B cell (primary cell): ENCODE data around the gene LMNTD1. TPM values are rescaled to one million over a fixed set of nuclear protein-coding genes. Genes with fewer than 3 reads are reported as not detected.

ENCODE experiments used
- ATAC-seq: fragments of 200-7000 bp; cut with Tn5 transposase; one replicate; pipeline ENCODE4 v1.10.0; 2021; ENCODE audit warnings: low read depth, mild to moderate bottlenecking, moderate number of reproducible peaks, moderate library complexity
- CTCF ChIA-PET: fragments of 350-600 bp; sonication (Branson Sonifier 250); formaldehyde crosslinking; loops from one replicate; lab custom pipeline; 2021; ENCODE audit warnings: antibody characterized with exemption, inconsistent platforms; lab: Charles Lee
- POLR2A ChIA-PET: fragments of 350-600 bp; sonication (Branson Sonifier 250); formaldehyde crosslinking; loops from one replicate; lab custom pipeline; 2021; ENCODE audit warnings: antibody characterized with exemption; lab: Charles Lee
- DNase-seq: peaks from one replicate; pipeline ENCODE4 v3.0.0; 2013
- H2AFZ ChIP-seq: 2 replicates; pipeline ENCODE4 v1.6.1; 2012; ENCODE audit warnings: mild to moderate bottlenecking, low read depth, low read length; ENCODE audit not compliant: insufficient read depth, poor library complexity, severe bottlenecking
- H3K27ac ChIP-seq, 2 donors: 1 replicate in 1 of 2; 2 replicates in 1 of 2; pipeline ENCODE4 v1.5.1; 2012 to 2013; ENCODE audit warnings: low read length in 2 of 2, mild to moderate bottlenecking in 2 of 2, moderate library complexity in 1 of 2
- H3K27me3 ChIP-seq, 4 experiments: fragments of 200-600 bp in 1 of 4; sonication (generic) in 1 of 4; replicated peaks in 1 of 4; 1 replicate in 2 of 4; 2 replicates in 2 of 4; pipeline versions ENCODE4 v1.6.1 to v1.7.0; 2013 to 2016; ENCODE audit warnings: low read length in 3 of 4, mild to moderate bottlenecking in 2 of 4, mixed read lengths in 1 of 4, moderate library complexity in 1 of 4; ENCODE audit not compliant: insufficient read depth in 4 of 4, control insufficient read depth in 3 of 4; ENCODE audit errors: control extremely low read depth in 1 of 4
- H3K36me3 ChIP-seq, 2 experiments: replicated peaks in 1 of 2; 1 replicate in 1 of 2; 2 replicates in 1 of 2; pipeline versions ENCODE4 v1.6.1 to v1.7.1; 2013; ENCODE audit warnings: low read length in 1 of 2; ENCODE audit not compliant: insufficient read depth in 2 of 2, control insufficient read depth in 1 of 2; ENCODE audit errors: control extremely low read depth in 1 of 2, extremely low read depth in 1 of 2
- H3K4me1 ChIP-seq, 2 donors: fragments of 200-600 bp in 1 of 2; sonication (generic) in 1 of 2; 1 replicate in 1 of 2; 2 replicates in 1 of 2; pipeline versions ENCODE4 v1.5.1 to v1.6.1; 2013 to 2017; ENCODE audit warnings: low read length in 2 of 2; ENCODE audit not compliant: control insufficient read depth in 2 of 2, insufficient read depth in 2 of 2
- H3K4me2 ChIP-seq: replicated peaks from 2 replicates; pipeline ENCODE3; 2012; ENCODE audit warnings: mild to moderate bottlenecking, low read depth, low read length; ENCODE audit not compliant: poor library complexity, severe bottlenecking
- H3K4me3 ChIP-seq, 5 experiments: fragments of 200-600 bp in 1 of 5; sonication (generic) in 1 of 5; 1 replicate in 3 of 5; 2 replicates in 2 of 5; pipeline versions ENCODE4 v1.5.1 to v1.7.0; 2011 to 2016; ENCODE audit warnings: low read length in 4 of 5, mild to moderate bottlenecking in 4 of 5, low read depth in 2 of 5, control low read depth in 1 of 5, moderate library complexity in 1 of 5; ENCODE audit not compliant: insufficient read depth in 1 of 5; ENCODE audit errors: control extremely low read depth in 1 of 5, extremely low read depth in 1 of 5
- H3K79me2 ChIP-seq: fragments of 200-600 bp; sonication (generic); one replicate; pipeline ENCODE4 v1.6.0; 2016; ENCODE audit warnings: low read length; ENCODE audit not compliant: control insufficient read depth, insufficient read depth
- H3K9ac ChIP-seq: fragments of 200-600 bp; sonication (generic); 2 replicates; pipeline ENCODE4 v1.6.1; 2017; ENCODE audit warnings: mild to moderate bottlenecking, low read length, moderate library complexity
- H3K9me3 ChIP-seq, 3 donors: one replicate each; pipeline versions ENCODE4 v1.6.1 to v1.7.1; 2013; ENCODE audit warnings: low read length in 2 of 3; ENCODE audit not compliant: control insufficient read depth in 2 of 3, insufficient read depth in 1 of 3; ENCODE audit errors: control extremely low read depth in 1 of 3
- H4K20me1 ChIP-seq: 2 replicates; pipeline ENCODE4 v1.6.0; 2012; ENCODE audit warnings: mild to moderate bottlenecking, low read length; ENCODE audit not compliant: insufficient read depth, control insufficient read depth, poor library complexity, severe bottlenecking
- H3K27ac Mint-ChIP-seq: one replicate; pipeline ENCODE4 v1.8.0; 2021; ENCODE audit warnings: mixed read lengths
- H3K27me3 Mint-ChIP-seq: one replicate; pipeline ENCODE4 v1.8.0; 2021; ENCODE audit warnings: mixed read lengths
- H3K4me1 Mint-ChIP-seq: one replicate; pipeline ENCODE4 v1.8.0; 2021; ENCODE audit warnings: mixed read lengths
- H3K4me3 Mint-ChIP-seq: one replicate; pipeline ENCODE4 v1.8.0; 2021; ENCODE audit warnings: mixed read lengths
- H3K9me3 Mint-ChIP-seq: one replicate; pipeline ENCODE4 v1.8.0; 2022; ENCODE audit warnings: mixed read lengths; ENCODE audit not compliant: insufficient read depth
- EZH2 ChIP-seq: IDR thresholded peaks from 2 replicates; pipeline ENCODE4 v1.6.1; 2012; ENCODE audit warnings: borderline replicate concordance, low read depth, mild to moderate bottlenecking, moderate library complexity, low read length; ENCODE audit not compliant: insufficient read depth, poor library complexity, severe bottlenecking
- WGBS: methylation state at CpG from one replicate; pipeline ENCODE4 v1.1.5; 2013; ENCODE audit warnings: missing lambda C conversion rate; ENCODE audit not compliant: insufficient coverage; 5-methylcytosine and 5-hydroxymethylcytosine counted together
- intact Hi-C: fragments of 100-400 bp; cut with micrococcal nuclease; formaldehyde crosslinking; loops from one replicate; pipeline ENCODE4 v1.10.0; 2022
- polyA plus RNA-seq: library from polyadenylated mRNA; depleted of rRNA; stranded (reverse); fragments of >200 nt; gene quantifications from 2 replicates; pipeline ENCODE4 v1.2.3, GENCODE V29; 2012
- total RNA-seq, 2 donors: library from RNA; stranded (reverse); fragments of 120-200 nt in 1 of 2; gene quantifications; 1 replicate in 1 of 2; 2 replicates in 1 of 2; pipeline versions ENCODE4 v1.2.3 to v1.2.4, GENCODE V29; 2013 to 2022
- TF ChIP-seq, protein P1 (sequence below): fragments of 200-600 bp; IDR thresholded peaks from one replicate; pipeline ENCODE4 v1.8.0; 2022; ENCODE audit warnings: antibody characterized with exemption, mild to moderate bottlenecking

Gene LMNTD1
- total and polyA plus RNA-seq, 2 donors (not counting 1 experiment from before 2014, with no cell fraction given): not detected

DNA sequence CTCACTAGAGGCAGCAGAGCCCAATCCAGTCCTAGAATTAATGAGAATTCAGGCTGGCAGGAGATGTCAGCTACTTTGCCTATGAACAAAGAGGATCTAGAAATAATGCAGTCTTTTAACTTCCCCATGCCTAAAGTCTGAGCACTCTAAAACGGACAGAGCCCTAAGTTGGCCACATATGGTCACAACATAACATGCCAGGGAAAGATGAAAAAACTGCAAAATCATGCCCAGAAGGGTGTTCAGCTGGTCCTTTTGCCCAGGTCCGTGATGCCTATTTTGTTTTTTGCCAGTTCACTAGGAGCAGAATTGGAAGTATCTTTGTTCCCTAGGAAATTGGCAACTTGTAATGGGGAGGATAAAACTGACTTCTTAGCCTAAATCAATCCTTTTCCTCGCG lies 20.3 kb upstream of the LMNTD1 start:
- TF ChIP-seq, protein P1, sequence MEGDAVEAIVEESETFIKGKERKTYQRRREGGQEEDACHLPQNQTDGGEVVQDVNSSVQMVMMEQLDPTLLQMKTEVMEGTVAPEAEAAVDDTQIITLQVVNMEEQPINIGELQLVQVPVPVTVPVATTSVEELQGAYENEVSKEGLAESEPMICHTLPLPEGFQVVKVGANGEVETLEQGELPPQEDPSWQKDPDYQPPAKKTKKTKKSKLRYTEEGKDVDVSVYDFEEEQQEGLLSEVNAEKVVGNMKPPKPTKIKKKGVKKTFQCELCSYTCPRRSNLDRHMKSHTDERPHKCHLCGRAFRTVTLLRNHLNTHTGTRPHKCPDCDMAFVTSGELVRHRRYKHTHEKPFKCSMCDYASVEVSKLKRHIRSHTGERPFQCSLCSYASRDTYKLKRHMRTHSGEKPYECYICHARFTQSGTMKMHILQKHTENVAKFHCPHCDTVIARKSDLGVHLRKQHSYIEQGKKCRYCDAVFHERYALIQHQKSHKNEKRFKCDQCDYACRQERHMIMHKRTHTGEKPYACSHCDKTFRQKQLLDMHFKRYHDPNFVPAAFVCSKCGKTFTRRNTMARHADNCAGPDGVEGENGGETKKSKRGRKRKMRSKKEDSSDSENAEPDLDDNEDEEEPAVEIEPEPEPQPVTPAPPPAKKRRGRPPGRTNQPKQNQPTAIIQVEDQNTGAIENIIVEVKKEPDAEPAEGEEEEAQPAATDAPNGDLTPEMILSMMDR: no peak
- no peak for TF ChIP-seq EZH2
- WGBS: 86% methylated on average over 2 of the region's 4 CpGs
- POLR2A ChIA-PET: no interaction called here

DNA sequence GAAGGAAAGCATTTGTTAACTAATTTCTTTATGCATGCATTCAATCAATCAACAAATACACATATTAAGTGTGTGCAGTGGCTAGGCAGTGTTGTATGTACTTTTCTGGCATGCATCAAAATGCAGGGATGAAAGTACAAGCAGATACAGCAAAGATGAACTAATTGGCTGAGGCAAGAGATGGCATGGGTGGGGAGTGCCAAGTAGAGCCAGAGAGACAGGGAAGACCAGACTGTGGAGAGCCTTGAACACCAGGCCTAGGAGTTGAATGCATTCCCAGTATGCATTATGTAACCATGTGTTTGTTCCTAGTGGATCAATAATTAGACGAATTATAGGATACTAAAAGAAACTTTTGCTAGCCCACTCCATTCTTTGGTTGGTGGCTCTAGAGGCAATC lies 17.3 kb upstream of the LMNTD1 start:
- Mint-ChIP-seq H3K4me1 (no peaks in the 10 kb centered on the region), H3K27me3 (no peaks in the 10 kb centered on the region), H3K9me3 (no peaks in the 10 kb centered on the region), H3K27ac (no peak overlapping the region), H3K4me3 (no peak overlapping the region)
- H3K36me3 ChIP-seq: no peaks in the 10 kb centered on the region
- DNase-seq (no peak), ATAC-seq (no peak)
- H3K4me3 ChIP-seq: no peak overlapping the region
- no peak overlapping the region for H3K27ac ChIP-seq
- intact Hi-C loops: no loop called here
- no peaks in the 10 kb centered on the region for H3K79me2 ChIP-seq
- H3K27me3 ChIP-seq: no peaks in the 10 kb centered on the region
- H3K9me3 ChIP-seq: peaks cover 0 to 7% (median 1%) of the 10 kb centered on the region in 3 donors
- CTCF ChIA-PET: no interaction called here
- H3K4me2 ChIP-seq: no peak overlapping the region
- H3K9ac ChIP-seq: no peak overlapping the region
- TF ChIP-seq, protein P1: no peak
- no peak for TF ChIP-seq EZH2
- POLR2A ChIA-PET: no interaction called here
- H4K20me1 ChIP-seq: no peaks in the 10 kb centered on the region
- no peak overlapping the region for H2AFZ ChIP-seq
- H3K4me1 ChIP-seq: no peaks in the 10 kb centered on the region
- WGBS: no CpG with 5 or more reads among the region's 1 CpG

More for the DNA sequence above, 20.3 kb upstream of the LMNTD1 start:
- H4K20me1 ChIP-seq: no peaks in the 10 kb centered on the region
- Mint-ChIP-seq H3K27me3 (peaks cover 5% of the 10 kb centered on the region), H3K4me3 (no peak overlapping the region), H3K9me3 (no peaks in the 10 kb centered on the region), H3K4me1 (no peaks in the 10 kb centered on the region), H3K27ac (no peak overlapping the region)
- DNase-seq: no peak
- intact Hi-C loops: no loop called here
- H3K79me2 ChIP-seq: no peaks in the 10 kb centered on the region
- no peaks in the 10 kb centered on the region for H3K36me3 ChIP-seq
- CTCF ChIA-PET: no interaction called here
- H3K4me2 ChIP-seq: no peak overlapping the region
- H3K9ac ChIP-seq: no peak overlapping the region
- H3K9me3 ChIP-seq: peaks cover 0 to 7% (median 0%) of the 10 kb centered on the region in 3 donors
- no peak overlapping the region for H3K4me3 ChIP-seq
- no peak overlapping the region for H2AFZ ChIP-seq
- H3K27ac ChIP-seq: no peak overlapping the region
- H3K27me3 ChIP-seq: no peaks in the 10 kb centered on the region
- no peaks in the 10 kb centered on the region for H3K4me1 ChIP-seq
- ATAC-seq: no peak
